IMR-90 (cell line): Measurements from ENCODE around the gene IGLON5. TPM values are rescaled to one million over a fixed set of nuclear protein-coding genes. Genes with fewer than 3 reads are reported as not detected.
A peak's percentile ranks its signal among the peaks of the same experiment; 100 is the strongest.

Experiments used
- ATAC-seq: fragments of 200-7000 bp; cut with Tn5 transposase; 2 replicates; pipeline ENCODE4 v1.9.1; 2020; ENCODE audit warnings: low read depth, mild to moderate bottlenecking, moderate library complexity
- BruUV-seq: library from RNA; stranded (reverse); fragments of 400-500 nt; replicated peaks from 2 replicates; lab custom pipeline; 2021; lab: Mats Ljungman, UMichigan
- CTCF ChIA-PET: fragments of 300-600 bp; formaldehyde crosslinking; extraction: SDS; loops from one replicate; lab custom pipeline; 2021; ENCODE audit warnings: antibody characterized with exemption; lab: Yijun Ruan, JAX
- POLR2A ChIA-PET: fragments of 300-600 bp; sonication (Branson Sonifier 250); formaldehyde crosslinking; loops from one replicate; lab custom pipeline; 2022; ENCODE audit warnings: antibody characterized with exemption; ENCODE audit not compliant: unreplicated experiment; lab: Charles Lee
- DNase-seq: peaks from one replicate; pipeline ENCODE4 v3.0.0; 2013
- H2AFZ ChIP-seq: replicated peaks from 2 replicates; pipeline ENCODE3; 2013; ENCODE audit warnings: low read length, mild to moderate bottlenecking; ENCODE audit not compliant: poor library complexity
- H2AK5ac ChIP-seq: 2 replicates; pipeline ENCODE4 v1.6.1; 2013; ENCODE audit warnings: low read depth, low read length, inconsistent platforms
- H2AK9ac ChIP-seq: replicated peaks from 2 replicates; pipeline ENCODE3; 2013; ENCODE audit warnings: mild to moderate bottlenecking, low read depth, low read length, moderate library complexity; ENCODE audit not compliant: poor library complexity
- H2BK120ac ChIP-seq: 2 replicates; pipeline ENCODE4 v1.6.1; 2013; ENCODE audit warnings: low read depth, low read length, inconsistent platforms
- H2BK15ac ChIP-seq: 3 replicates; pipeline ENCODE4 v1.6.1; 2013; ENCODE audit warnings: low read depth, low read length, inconsistent platforms
- H2BK20ac ChIP-seq: 2 replicates; pipeline ENCODE4 v1.6.1; 2013; ENCODE audit warnings: low read depth, mild to moderate bottlenecking, inconsistent platforms, low read length, moderate library complexity
- H2BK5ac ChIP-seq: 2 replicates; pipeline ENCODE4 v1.6.1; 2013; ENCODE audit warnings: mild to moderate bottlenecking, low read depth, low read length, inconsistent platforms; ENCODE audit not compliant: poor library complexity, severe bottlenecking
- H3K14ac ChIP-seq: replicated peaks from 2 replicates; pipeline ENCODE4 v1.6.1; 2013; ENCODE audit warnings: low read depth, low read length, inconsistent platforms
- H3K18ac ChIP-seq: 2 replicates; pipeline ENCODE4 v1.6.1; 2013; ENCODE audit warnings: low read depth, low read length, control low read depth
- H3K23ac ChIP-seq: 2 replicates; pipeline ENCODE4 v1.6.1; 2013; ENCODE audit warnings: low read depth, low read length, inconsistent platforms
- H3K27ac ChIP-seq: 2 replicates; pipeline ENCODE4 v1.5.1; 2013; ENCODE audit warnings: mild to moderate bottlenecking, control low read depth, low read length; ENCODE audit not compliant: insufficient read depth
- H3K27me3 ChIP-seq: 2 replicates; pipeline ENCODE4 v1.6.1; 2013; ENCODE audit warnings: low read length; ENCODE audit not compliant: control insufficient read depth, insufficient read depth
- H3K36me3 ChIP-seq: 2 replicates; pipeline ENCODE4 v1.6.1; 2013; ENCODE audit warnings: low read length, mixed read lengths; ENCODE audit not compliant: control insufficient read depth, insufficient read depth
- H3K4ac ChIP-seq: 2 replicates; pipeline ENCODE4 v1.6.1; 2013; ENCODE audit warnings: low read depth, low read length, inconsistent platforms
- H3K4me1 ChIP-seq: 2 replicates; pipeline ENCODE4 v1.6.1; 2013; ENCODE audit warnings: low read length, mixed read lengths; ENCODE audit not compliant: control insufficient read depth, insufficient read depth
- H3K4me2 ChIP-seq: 2 replicates; pipeline ENCODE4 v1.6.1; 2013; ENCODE audit warnings: low read depth, mild to moderate bottlenecking, control low read depth, low read length, moderate library complexity
- H3K4me3 ChIP-seq: 2 replicates; pipeline ENCODE4 v1.5.1; 2013; ENCODE audit warnings: low read depth, mild to moderate bottlenecking, control low read depth, low read length, moderate library complexity; ENCODE audit not compliant: insufficient read depth
- H3K56ac ChIP-seq: 2 replicates; pipeline ENCODE4 v1.6.1; 2013; ENCODE audit warnings: low read length, inconsistent platforms; ENCODE audit not compliant: insufficient read depth; ENCODE audit errors: extremely low read depth
- H3K79me1 ChIP-seq, 2 experiments: 2 replicates each; pipeline ENCODE4 v1.6.1; 2013; ENCODE audit warnings: low read length in 2 of 2, inconsistent platforms in 1 of 2, low read depth in 1 of 2
- H3K9ac ChIP-seq: 2 replicates; pipeline ENCODE4 v1.6.1; 2013; ENCODE audit warnings: low read depth, low read length, control low read depth
- H3K9me1 ChIP-seq: 2 replicates; pipeline ENCODE4 v1.6.1; 2013; ENCODE audit warnings: low read length, inconsistent platforms; ENCODE audit not compliant: insufficient read depth
- H3K9me3 ChIP-seq: 2 replicates; pipeline ENCODE4 v1.6.1; 2013; ENCODE audit warnings: low read length; ENCODE audit not compliant: control insufficient read depth, insufficient read depth
- H4K20me1 ChIP-seq: 2 replicates; pipeline ENCODE4 v1.6.1; 2013; ENCODE audit warnings: low read length, inconsistent platforms; ENCODE audit not compliant: insufficient read depth
- H4K5ac ChIP-seq: 2 replicates; pipeline ENCODE4 v1.6.1; 2013; ENCODE audit warnings: mild to moderate bottlenecking, low read depth, low read length, control low read depth
- H4K8ac ChIP-seq, 2 experiments: 2 replicates each; pipeline ENCODE4 v1.6.1; 2013; ENCODE audit warnings: low read depth in 2 of 2, low read length in 2 of 2, control low read depth in 1 of 2, inconsistent platforms in 1 of 2
- H4K91ac ChIP-seq: 2 replicates; pipeline ENCODE4 v1.6.1; 2013; ENCODE audit warnings: low read depth, low read length, inconsistent platforms; ENCODE audit not compliant: insufficient read depth
- BHLHE40 ChIP-seq: fragments of 150-350 bp; IDR thresholded peaks from 2 replicates; pipeline ENCODE4 v1.6.1; 2016; ENCODE audit warnings: mild to moderate bottlenecking, low read depth, low read length
- FOS ChIP-seq: fragments of 150-350 bp; IDR thresholded peaks from 2 replicates; pipeline ENCODE4 v1.6.1; 2016; ENCODE audit warnings: low read depth, low read length
- MAFK ChIP-seq: IDR thresholded peaks from 2 replicates; pipeline ENCODE4 v1.6.1; 2012; ENCODE audit warnings: low read depth, low read length, improper control_type of control experiment
- MXI1 ChIP-seq: IDR thresholded peaks from 2 replicates; pipeline ENCODE4 v1.6.1; 2012; ENCODE audit warnings: low read depth, mild to moderate bottlenecking, low read length, moderate library complexity, borderline replicate concordance
- NFE2L2 ChIP-seq: fragments of 150-350 bp; IDR thresholded peaks from 2 replicates; pipeline ENCODE4 v1.6.1; 2016; ENCODE audit warnings: low read depth, mild to moderate bottlenecking, low read length
- POLR2A ChIP-seq: IDR thresholded peaks from 2 replicates; pipeline ENCODE4 v1.6.1; 2012; ENCODE audit warnings: mild to moderate bottlenecking, low read depth, low read length
- RAD21 ChIP-seq: IDR thresholded peaks from 2 replicates; pipeline ENCODE4 v1.6.1; 2012; ENCODE audit warnings: low read length, improper control_type of control experiment
- RCOR1 ChIP-seq: IDR thresholded peaks from 2 replicates; pipeline ENCODE4 v1.6.1; 2012; ENCODE audit warnings: mild to moderate bottlenecking, low read length, improper control_type of control experiment; ENCODE audit not compliant: insufficient replicate concordance
- WGBS, 2 experiments: methylation state at CpG; one replicate each; pipeline versions ENCODE4 v1.1.5 to v1.1.7; 2013; ENCODE audit warnings: missing lambda C conversion rate in 2 of 2; ENCODE audit not compliant: insufficient read length in 1 of 2; ENCODE audit errors: extremely low coverage in 2 of 2; 5-methylcytosine and 5-hydroxymethylcytosine counted together
- dilution Hi-C: fragments of 300-500 bp; cut with HindIII; formaldehyde crosslinking; loops from one replicate; pipeline ENCODE4 v1.14.3; 2018; ENCODE audit warnings: low sequenced_read_pairs; ENCODE audit not compliant: unreplicated experiment
- in situ Hi-C: fragments of 300-500 bp; cut with MboI; formaldehyde crosslinking; loops from 3 replicates; pipeline ENCODE4 v1.14.3; 2019; ENCODE audit warnings: low sequenced_read_pairs, inconsistent platforms, mixed read lengths
- intact Hi-C: fragments of 100-400 bp; cut with micrococcal nuclease; formaldehyde crosslinking; loops from 2 replicates; pipeline ENCODE4 v1.10.0; 2022
- polyA plus RNA-seq, 3 experiments: library from polyadenylated mRNA; depleted of rRNA; stranded (reverse); fragments of >200 nt; gene quantifications; 2 replicates each; pipeline ENCODE4 v1.2.3, GENCODE V29; 2012; ENCODE audit warnings: low replicate concordance in 1 of 3
- total RNA-seq: library from RNA; depleted of rRNA; stranded (reverse); fragments of >200 nt; gene quantifications from 2 replicates; pipeline ENCODE4 v1.2.3, GENCODE V29; 2012

IGLON5 gene
- total and polyA plus RNA-seq, 2 of the 4 experiments (the other 2 are of a cell fraction): not detected

- dilution Hi-C loops: no loop called here
- no peak overlapping the region for H3K27ac ChIP-seq
- WGBS, 2 experiments: 88% methylated on average over 1 of the region's 6 CpGs; no CpG with 5 or more reads in 1 of the 2 experiments
- H2AK9ac ChIP-seq: peak overlapping the region; percentile 24
- peaks cover 4% of the 10 kb centered on the region; the same call in 1 of the 2 replicates for H3K27me3 ChIP-seq
- H2BK5ac ChIP-seq: no peak overlapping the region
- H3K14ac ChIP-seq: no peak overlapping the region
- H3K79me1 ChIP-seq: no peaks in the 10 kb centered on the region
- H4K8ac ChIP-seq: no peak overlapping the region
- H3K9me3 ChIP-seq: no peaks in the 10 kb centered on the region
- in situ Hi-C loops: no loop called here
- no peak for ATAC-seq
- no peak overlapping the region for H3K18ac ChIP-seq
- H2BK20ac ChIP-seq: no peak overlapping the region
- CTCF ChIA-PET: no interaction called here
- intact Hi-C loops: no loop called here
- no peak overlapping the region for H3K56ac ChIP-seq
- H4K5ac ChIP-seq: no peak overlapping the region
- H3K4ac ChIP-seq: no peak overlapping the region
- no peaks in the 10 kb centered on the region for H3K36me3 ChIP-seq
- H3K9ac ChIP-seq: no peak overlapping the region
- no peak overlapping the region for H3K23ac ChIP-seq
- no TSS peak for BruUV-seq
- H2BK15ac ChIP-seq: no peak overlapping the region
- no peak overlapping the region for H4K91ac ChIP-seq
- H3K4me2 ChIP-seq: no peak overlapping the region
- TF ChIP-seq RAD21: no peak
- no peak for TF ChIP-seq MXI1
- no peak for TF ChIP-seq FOS
- no peak for TF ChIP-seq POLR2A
- no peak for TF ChIP-seq MAFK
- no peak for TF ChIP-seq BHLHE40
- no peak for TF ChIP-seq RCOR1
- TF ChIP-seq NFE2L2: no peak
- H3K4me1 ChIP-seq: no peaks in the 10 kb centered on the region
- H4K20me1 ChIP-seq: no peaks in the 10 kb centered on the region
- no peak overlapping the region for H2AK5ac ChIP-seq
- DNase-seq: no peak
- H2BK120ac ChIP-seq: no peak overlapping the region
- H2AFZ ChIP-seq: no peak overlapping the region
- POLR2A ChIA-PET: no interaction called here
- no peaks in the 10 kb centered on the region for H3K9me1 ChIP-seq
- H3K4me3 ChIP-seq: no peak overlapping the region
These were observed 12.7 kb downstream of the IGLON5 start for GRCh38 chr19:51324167-51324481.
